ENCODE results near the gene TMEM52. TPM values are rescaled to one million over a fixed set of nuclear protein-coding genes. Genes with fewer than 3 reads are reported as not detected.

Gene TMEM52
- total RNA-seq, 1 experiment from 2014 or later: 9.6 TPM

GRCh38 chr1:1959840-1960479 is 40.9 kb upstream of the TMEM52 start:
- no peak overlapping the region for H4K91ac ChIP-seq (ENCODE audit: insufficient read length, low read depth, low read length)
- no peaks in the 10 kb centered on the region; the same call in 1 of the 2 replicates for H3K4me1 ChIP-seq (ENCODE audit: insufficient read depth, low read length)
- H3K27ac Mint-ChIP-seq: no peak overlapping the region
- DNase-seq: peak; percentile 95
- H2BK20ac ChIP-seq (ENCODE audit: low read depth, low read length, poor library complexity, severe bottlenecking): no peak overlapping the region
- H3K14ac ChIP-seq (ENCODE audit: insufficient read depth, low read length): no peak overlapping the region
- H3K9ac ChIP-seq (ENCODE audit: extremely low read depth, insufficient read length, low read length): no peak overlapping the region
- no peak overlapping the region for H3K18ac ChIP-seq (ENCODE audit: insufficient read length, low read depth, low read length)
- no peaks in the 10 kb centered on the region for H3K23me2 ChIP-seq (ENCODE audit: insufficient read length, low read depth, low read length, poor library complexity, severe bottlenecking)
- no peaks in the 10 kb centered on the region for H3K9me3 ChIP-seq (ENCODE audit: control insufficient read depth, low read depth, low read length)
- H3K4me2 ChIP-seq (ENCODE audit: insufficient read depth, insufficient read length, low read length): peak overlapping the region; percentile 18
- no peak overlapping the region for H3K23ac ChIP-seq (ENCODE audit: insufficient read length, low read depth, low read length)
- no peaks in the 10 kb centered on the region for H3K79me1 ChIP-seq (ENCODE audit: insufficient read depth, low read depth, low read length, poor library complexity, severe bottlenecking)
- H3K4me3 Mint-ChIP-seq: peak overlapping the region; percentile 29 to 30; a peak in 3 of 5 replicates
- no CpG with 5 or more reads among the region's 23 CpGs for WGBS (ENCODE audit: extremely low coverage, insufficient read length, low lambda C conversion rate)
- no peak overlapping the region for H2BK120ac ChIP-seq (ENCODE audit: low read depth, low read length, poor library complexity, severe bottlenecking)
- no peak overlapping the region for H3K56ac ChIP-seq (ENCODE audit: insufficient read length, low read depth, low read length)
- H3K27ac ChIP-seq (ENCODE audit: insufficient read length, low read depth, low read length): no peak overlapping the region
- no peaks in the 10 kb centered on the region for H4K20me1 ChIP-seq (ENCODE audit: control insufficient read depth, insufficient read depth, insufficient read length)
- H2AK5ac ChIP-seq (ENCODE audit: insufficient read length, low read length): no peak overlapping the region
- no peak overlapping the region for H4K5ac ChIP-seq (ENCODE audit: insufficient read length, low read depth, low read length)
- H3K36me3 Mint-ChIP-seq (ENCODE audit: insufficient read depth in 1 of 3, low read depth in 3 of 3): peaks cover 0 to under 1% (median under 1%) of the 10 kb centered on the region in 3 experiments; a peak in 1 of 7 replicates
- H2BK5ac ChIP-seq (ENCODE audit: insufficient read length, low read length): no peak overlapping the region
- H3K27me3 ChIP-seq (ENCODE audit: insufficient read depth, low read length): no peaks in the 10 kb centered on the region
- H3K9me3 Mint-ChIP-seq: peaks cover under 1% of the 10 kb centered on the region in 2 experiments; a peak in 2 of 5 replicates
- H3K27me3 Mint-ChIP-seq (ENCODE audit: low read depth): peaks cover 4% of the 10 kb centered on the region
- peaks cover 26 to 30% of the 10 kb centered on the region in 2 experiments for H3K4me1 Mint-ChIP-seq
- H3K4ac ChIP-seq (ENCODE audit: low read depth, low read length): no peak overlapping the region
- no peaks in the 10 kb centered on the region for H3K79me2 ChIP-seq (ENCODE audit: insufficient read depth, low read length)
- H2AFZ ChIP-seq (ENCODE audit: low read length): no peak overlapping the region
- H3T11ph ChIP-seq (ENCODE audit: low read length): no peak overlapping the region
- H2BK15ac ChIP-seq (ENCODE audit: low read depth, low read length): no peak overlapping the region
- no peak overlapping the region for H2BK12ac ChIP-seq (ENCODE audit: insufficient read length, low read depth, low read length)
- H4K8ac ChIP-seq (replicated peaks; ENCODE audit: insufficient read length, low read depth, low read length): no peak overlapping the region
- peak; percentile 98 for TF ChIP-seq CTCF (conservative IDR thresholded peaks at IDR 0.05)

All from H9 (cell line).